GM19395 (cell line): ENCODE measurements around the gene USH2A.

Experiments used
- ATAC-seq: cut with Tn5 transposase; IDR thresholded peaks from one replicate; pipeline ENCODE4 v1.9.1; 2021; ENCODE audit warnings: mild to moderate bottlenecking, moderate library complexity; ENCODE audit not compliant: unreplicated experiment

Gene USH2A

DNA sequence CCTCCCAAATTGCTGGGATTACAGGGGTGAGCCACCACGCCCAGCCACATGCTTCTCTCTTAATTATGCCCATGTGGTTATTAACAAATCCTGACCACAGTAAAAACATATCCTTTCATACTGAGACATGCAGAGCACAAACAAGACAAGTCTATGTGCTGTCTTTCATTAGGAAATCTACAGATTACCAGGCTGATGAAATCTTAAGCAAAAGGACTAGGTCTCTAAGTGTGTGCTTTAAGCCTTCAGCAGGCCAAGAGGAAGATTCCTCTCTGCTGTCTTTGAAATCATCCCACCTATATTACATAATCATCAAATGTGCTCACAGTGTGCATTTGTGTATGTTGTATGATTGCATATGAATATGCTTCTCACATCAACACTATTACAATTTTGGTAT lies 436.8 kb downstream of the USH2A start:
- no peak for ATAC-seq

DNA sequence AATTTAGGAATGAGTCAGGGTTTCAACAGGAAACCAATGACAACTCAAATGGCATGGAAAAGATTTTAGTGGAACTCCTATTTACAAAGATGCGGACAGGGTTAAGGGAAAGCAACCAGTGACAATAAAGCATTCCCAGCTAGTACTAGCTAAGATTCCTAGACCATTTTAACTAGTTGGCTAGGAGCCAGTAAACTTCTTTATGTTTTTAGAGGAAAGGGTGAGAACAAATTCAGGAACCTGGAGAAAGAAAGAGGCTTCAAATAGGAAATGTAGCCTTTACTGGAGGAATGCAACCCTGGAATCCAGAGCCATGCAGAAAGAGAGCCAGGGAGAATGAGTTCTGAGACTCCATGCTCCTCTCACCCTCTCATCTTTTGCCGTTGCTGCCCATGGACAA lies 439.6 kb downstream of the USH2A start:
- ATAC-seq = no peak

DNA sequence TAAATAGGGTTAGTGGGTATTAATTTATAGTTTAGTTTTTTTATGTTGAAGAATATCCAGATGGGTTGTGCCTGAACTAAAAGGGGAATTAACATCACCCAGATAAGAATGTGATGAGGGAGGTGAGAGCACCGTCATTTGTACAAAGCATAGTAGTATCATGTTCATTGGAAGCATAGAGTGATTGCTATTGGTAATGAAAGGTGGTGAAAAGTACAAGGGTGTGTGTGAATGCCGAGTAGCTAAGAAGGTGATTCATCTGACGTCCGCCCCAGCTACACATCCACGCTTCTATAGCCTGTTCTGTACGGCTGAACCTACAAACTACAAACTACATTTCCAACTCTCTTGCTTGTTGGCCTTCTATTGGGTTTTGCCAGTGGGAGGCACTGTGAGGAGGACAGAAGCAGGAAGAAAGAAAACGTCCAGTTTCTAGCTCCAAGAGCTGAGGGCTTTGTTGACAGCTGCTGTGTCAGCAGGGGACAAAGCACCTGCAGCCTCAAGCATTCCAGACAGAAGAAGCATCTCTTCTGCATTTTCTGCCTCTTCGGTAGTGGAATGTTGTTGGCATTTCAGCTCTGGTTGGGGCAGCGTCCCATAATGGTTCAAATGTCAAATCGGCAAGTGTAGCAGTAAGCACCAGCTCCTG lies 451.3 kb downstream of the USH2A start:
- no peak for ATAC-seq

- ATAC-seq = no peak
Observed at GRCh38 chr1:215970406-215970805, 452.8 kb downstream of the USH2A start.

DNA sequence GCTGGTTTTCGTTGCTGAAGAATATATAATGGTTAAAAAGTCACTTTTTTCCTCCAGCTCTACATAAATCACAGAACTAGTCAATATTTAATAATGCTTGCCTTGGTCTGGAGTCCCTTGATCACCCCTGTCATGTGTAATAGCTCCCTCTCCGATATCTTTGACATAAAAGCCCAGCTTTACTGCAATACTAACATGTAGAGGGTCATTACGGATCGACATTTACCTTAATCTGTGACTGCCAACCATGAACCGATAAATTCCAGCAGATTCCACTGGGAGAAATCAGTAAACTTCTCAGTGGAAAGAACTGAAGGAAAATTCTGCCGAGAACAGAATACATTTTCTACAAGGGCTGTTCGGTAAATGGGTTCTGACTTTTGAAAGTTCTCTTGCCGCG lies 459.6 kb downstream of the USH2A start:
- ATAC-seq = no peak

GRCh38 chr1:215963040-215963439 lies 460.2 kb downstream of the USH2A start:
- ATAC-seq = no peak

DNA sequence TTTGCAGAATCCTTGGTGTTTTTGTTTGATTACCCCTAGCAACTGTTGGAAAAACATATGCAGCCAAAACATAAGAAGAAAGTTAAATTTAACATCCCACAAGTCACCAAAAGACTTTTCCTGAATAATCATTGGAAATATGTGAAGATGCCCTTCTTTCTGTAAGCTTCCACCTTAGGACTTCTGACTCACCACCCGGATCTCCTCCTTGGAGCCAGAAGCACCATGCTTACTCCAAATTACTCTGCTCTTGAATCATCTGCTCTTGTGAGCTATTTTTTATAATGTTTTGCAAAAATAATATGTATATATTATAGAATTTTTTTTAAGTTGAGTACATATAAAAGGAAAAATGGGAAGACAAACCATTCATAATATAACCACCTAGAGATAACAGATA lies 464.4 kb downstream of the USH2A start:
- no peak for ATAC-seq

DNA sequence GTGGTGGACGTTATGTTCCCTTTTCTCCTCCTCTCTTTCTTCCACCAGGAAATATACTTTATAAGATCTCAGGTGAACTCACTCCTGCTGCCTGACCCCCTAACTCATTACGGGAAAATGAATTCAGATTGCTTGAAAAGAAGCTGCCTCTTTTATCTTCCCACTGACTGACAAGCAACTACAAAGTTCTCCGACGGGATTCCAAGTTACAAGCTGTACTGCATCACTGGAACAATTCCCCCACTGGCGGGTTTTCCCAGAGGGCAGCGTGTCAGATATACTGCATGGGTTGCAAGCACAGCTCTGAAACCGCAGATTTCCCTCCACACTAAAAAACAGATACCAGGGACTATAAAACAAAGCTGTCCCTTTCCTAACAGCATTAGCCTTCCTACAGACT lies 465.6 kb downstream of the USH2A start:
- no peak for ATAC-seq

DNA sequence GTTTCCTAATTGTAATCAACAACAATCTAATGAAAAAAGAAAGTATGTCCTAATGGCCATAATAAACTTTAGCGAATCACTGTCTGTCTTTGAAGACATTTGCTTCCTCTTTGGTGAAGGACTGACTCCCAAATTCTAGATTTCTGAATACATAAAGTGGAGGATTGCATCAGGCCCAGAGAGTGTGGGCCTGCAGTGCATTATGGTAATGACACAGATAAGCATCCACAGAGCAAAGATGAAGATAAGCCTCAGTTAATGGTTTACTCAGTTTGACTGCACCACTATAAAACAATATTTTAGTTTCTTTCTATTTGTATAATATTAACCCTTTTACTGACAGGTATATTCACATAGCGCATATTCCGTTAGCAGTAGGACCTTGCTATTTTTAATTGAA lies 490.7 kb downstream of the USH2A start:
- ATAC-seq = no peak

DNA sequence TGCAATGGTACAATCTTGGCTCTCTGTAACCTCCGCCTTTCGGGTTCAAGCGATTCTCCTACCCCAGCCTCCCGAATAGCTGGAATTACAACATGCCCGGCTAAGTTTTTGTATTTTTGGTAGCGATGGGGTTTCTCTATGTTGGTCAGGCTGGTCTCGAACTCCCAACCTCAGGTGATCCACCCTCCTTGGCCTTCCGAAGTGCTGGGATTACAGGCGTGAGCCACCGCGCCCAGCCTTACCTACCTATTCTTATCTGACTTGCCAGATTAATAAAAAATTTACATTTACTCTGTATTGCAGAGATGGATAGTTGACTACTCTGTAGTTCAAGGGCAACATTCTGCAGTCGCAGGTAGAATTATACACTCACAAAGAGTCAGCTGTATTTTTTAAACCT lies 496.6 kb downstream of the USH2A start:
- no peak for ATAC-seq

- ATAC-seq = no peak
Observed at GRCh38 chr1:215923129-215923824, 500.0 kb downstream of the USH2A start.

DNA sequence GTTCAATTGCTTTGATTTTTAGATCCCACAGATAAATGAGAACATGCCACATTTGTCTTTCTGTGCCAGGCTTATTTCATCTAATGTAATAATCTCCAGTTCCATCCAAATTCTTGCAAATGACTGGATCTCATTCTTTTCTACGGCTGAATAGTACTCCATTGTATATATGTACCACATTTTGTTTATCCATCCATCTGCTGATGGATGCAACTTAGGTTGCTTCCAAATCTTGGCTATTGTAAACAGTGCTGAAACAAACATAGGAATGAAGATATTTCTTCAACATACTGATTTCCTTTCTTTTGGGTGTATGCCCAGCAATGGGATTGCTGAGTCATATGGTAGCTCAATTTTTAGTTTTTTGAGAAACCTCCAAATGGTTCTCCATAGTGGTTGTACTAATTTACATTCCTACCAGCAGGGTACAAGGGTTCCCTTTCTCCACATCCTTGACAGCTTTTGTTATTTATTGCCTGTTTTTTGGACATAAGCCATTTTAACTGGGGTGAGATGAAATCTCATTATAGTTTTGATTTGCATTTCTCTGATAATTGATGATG lies 511.8 kb downstream of the USH2A start:
- ATAC-seq = no peak

GRCh38 chr1:215905493-215906115 lies 517.6 kb downstream of the USH2A start:
- ATAC-seq = no peak

DNA sequence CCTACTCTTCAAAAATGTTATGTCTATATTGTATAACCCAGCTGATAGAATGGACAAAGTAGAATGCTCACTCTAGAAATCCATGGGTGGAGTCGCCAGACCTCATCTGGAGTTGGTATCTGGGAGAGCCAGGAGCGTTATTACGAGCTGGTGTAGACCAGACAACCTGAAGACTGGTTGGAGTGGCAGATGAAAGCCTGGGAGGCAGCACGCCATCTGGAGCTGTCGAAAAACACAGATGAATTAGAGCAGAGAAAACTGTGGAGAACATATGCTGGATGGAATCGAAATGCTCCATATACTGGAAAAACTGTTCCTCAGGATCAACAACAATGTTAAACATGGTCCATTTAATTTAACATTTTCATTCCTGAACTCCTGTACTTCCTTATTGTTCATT lies 522.6 kb downstream of the USH2A start:
- ATAC-seq = no peak

- no peak for ATAC-seq
Observed at GRCh38 chr1:215899901-215900300, 523.3 kb downstream of the USH2A start.

GRCh38 chr1:215895893-215896292 lies 527.4 kb downstream of the USH2A start:
- no peak for ATAC-seq

GRCh38 chr1:215895276-215895675 lies 528.0 kb downstream of the USH2A start:
- ATAC-seq = no peak

- no peak for ATAC-seq
Observed at GRCh38 chr1:215894617-215895016, 528.6 kb downstream of the USH2A start.

DNA sequence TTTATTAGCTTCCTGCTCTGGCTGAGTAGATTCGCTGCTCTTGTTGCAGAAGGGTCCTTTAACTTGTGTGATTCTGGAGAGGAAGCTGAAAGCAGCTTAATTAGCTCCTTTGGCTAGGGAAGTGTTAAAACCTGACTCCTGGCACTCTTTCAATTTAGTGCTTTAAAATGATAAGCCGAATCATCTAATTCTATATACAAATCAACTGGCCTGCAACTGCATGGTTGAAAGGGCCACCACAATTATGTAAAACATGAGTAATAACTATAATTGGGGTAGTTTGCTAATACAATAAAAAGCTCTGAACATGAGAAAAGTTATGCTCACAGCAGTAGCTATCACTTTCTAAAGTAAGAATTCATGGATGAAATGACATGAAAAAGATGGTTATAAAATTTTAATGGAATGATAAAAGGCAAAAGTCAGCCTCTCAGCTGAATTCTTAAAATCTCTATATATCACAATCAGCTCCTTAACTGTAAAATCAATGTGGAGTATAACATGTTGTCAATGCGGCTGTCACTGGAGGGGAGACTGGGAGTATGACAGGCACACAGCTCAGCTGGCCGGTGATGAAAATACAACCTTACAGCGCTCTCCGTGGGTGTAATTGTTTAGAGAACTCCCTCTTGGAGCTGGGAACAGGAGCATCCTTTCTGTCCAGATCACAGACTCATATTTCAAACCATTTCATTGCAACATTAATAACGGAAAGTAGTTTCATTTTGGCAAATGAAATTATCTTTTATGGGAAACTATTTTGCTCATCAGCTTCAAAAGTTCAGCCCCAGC lies 531.8 kb downstream of the USH2A start:
- ATAC-seq = no peak

GRCh38 chr1:215890438-215890837 lies 532.8 kb downstream of the USH2A start:
- ATAC-seq = peak; percentile 61

- no peak for ATAC-seq
Observed at GRCh38 chr1:215889871-215890270, 533.4 kb downstream of the USH2A start.
